Astrocyte of the hippocampus (primary cell): ENCODE measurements around the gene RASAL2.
A peak's percentile ranks its signal among the peaks of the same experiment; 100 is the strongest.

Source experiments
- DNase-seq: peaks from one replicate; pipeline ENCODE4 v3.0.0; 2011; ENCODE audit warnings: low read depth, low spot score

Gene RASAL2

DNA sequence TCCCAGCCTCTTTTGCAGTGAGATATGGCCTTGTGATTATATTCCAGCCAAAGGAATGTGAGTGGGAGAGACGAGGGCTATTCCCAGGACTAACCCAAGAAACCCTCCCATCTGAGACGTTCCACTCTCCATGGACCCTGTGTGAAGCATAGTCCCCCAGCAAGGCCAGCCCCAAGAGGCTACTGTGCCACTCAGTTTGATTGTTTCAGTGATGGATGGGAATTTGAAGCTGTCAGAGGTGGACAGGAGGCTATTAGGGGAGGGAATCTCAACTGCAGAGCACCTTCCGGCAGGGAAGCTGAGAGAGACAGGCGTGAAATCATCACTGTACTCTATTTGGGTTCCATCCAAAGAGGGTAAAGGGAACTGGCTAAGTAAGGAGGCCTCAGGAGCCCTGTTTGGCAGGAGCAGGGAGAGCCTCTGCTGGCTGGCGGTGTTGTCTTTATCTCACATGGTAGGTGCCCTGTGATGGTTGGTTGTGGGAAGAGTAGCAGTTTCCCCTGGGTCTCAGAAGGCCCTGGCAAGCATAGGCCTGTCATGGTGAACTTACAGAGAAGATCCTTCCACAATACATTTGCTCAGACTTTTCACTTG is 415.6 kb downstream of the RASAL2 start:
- no peak for DNase-seq

DNA sequence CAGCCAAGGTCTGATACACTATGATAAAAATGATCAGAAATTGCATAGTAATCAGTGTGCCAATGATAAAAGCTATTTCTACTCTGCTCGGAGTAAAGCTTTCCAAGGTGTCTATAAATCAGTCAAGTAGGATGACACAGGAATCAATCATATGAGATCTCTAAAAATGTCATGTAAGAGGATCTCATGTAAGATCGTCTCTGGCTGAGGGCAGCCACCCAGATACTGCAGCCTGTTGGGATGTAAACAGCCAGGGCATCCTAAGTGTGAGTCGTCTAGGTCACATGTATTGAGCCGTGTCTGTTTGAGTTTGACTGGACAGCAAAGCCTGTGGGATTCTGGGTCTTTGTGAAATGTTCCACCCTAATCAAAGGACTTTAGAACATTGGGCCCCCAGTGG is 416.3 kb downstream of the RASAL2 start:
- no peak for DNase-seq

DNA sequence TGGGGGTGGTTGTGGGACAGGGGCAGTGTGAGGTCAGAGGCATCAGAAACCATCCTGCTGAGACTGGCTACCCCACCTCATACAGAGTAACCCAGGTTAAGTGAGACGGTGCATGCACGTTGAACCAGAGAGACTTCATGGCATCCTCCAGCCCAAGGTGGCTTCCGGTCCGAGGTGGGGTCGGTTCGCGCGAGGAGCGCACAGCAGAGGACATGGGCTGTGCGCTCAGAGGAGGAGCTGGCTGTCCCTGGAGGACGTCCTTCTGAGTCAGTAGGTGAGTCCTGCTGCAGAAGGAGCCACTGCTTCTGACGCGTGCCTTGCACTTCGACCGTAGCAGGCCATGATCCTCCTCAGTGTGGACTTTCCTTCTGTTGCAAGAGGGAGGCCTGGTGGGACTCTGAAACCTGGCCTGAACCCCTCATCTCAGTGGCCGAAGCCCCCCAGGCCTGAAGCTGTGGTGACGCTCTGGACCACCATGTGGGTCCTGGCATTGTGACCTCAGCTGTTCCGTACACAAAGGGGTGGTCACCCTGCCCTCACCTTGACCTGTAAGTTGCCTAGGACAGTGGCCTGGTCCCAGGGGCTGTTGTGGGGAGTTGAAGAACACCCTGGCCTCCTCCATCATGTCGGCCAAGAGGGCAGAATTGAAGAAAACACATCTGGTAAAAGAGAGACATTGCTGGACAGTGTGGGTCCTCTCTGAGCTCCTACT is 418.8 kb downstream of the RASAL2 start, which contains the start of gene TEX35:
TEX35 (plus strand) TSS at position 544 of the 712 bp plus-strand sequence; CDS start at position 624, 80 bp downstream.
- DNase-seq, result no peak

DNA sequence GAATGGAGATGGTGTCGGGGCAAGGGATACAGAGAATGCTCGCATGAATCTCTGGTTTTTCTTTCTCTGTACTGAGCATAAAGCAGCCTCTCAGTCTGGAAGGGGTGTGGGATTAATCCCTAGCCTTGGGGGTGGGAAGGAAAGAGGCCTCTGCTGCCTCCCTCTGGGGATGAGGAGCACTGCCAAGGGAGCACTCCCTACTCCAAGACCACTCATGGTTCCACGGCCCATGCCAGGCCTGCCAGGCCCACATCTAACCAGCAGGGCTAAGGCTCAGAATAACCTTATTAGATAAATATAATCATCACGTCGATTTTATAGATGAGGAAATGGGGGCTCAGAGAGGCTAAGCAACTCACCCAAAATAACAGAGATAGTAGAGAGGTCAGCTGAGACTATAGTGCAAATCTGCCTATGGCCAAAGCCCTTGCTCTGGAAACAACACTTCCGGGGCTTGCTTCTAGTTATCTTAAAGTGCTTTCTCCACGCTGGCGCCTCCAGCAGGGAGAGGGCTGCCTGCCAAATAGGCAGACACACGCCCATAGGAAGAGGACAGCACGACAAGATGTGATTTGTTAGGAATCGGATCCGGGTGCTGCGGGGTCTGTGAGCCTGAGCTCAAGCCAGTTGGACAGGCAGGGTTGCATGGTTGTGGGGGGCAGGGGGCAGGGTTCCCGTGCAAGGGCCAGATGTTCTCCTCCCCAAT is 419.5 kb downstream of the RASAL2 start:
- DNase-seq, result no peak

DNA sequence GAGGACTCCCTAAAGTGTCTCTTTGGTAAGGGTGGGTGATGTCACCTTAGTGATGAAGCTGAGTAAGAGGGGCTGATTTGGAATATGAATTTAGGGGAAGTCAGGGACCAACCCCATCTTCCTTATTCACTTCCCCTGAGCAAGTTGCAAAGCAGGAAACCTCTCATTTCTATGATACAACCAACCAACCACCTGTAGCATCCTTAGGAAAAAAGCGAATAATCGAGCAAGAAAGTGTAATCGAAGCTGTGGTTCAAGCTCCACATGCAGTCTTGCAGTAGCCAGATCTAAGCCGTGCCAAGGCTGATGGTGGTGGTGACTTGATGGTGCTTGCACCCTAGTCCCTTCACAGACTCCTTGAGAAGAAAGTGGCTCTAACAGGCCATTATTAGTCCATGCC is 422.2 kb downstream of the RASAL2 start:
- DNase-seq, result no peak

DNA sequence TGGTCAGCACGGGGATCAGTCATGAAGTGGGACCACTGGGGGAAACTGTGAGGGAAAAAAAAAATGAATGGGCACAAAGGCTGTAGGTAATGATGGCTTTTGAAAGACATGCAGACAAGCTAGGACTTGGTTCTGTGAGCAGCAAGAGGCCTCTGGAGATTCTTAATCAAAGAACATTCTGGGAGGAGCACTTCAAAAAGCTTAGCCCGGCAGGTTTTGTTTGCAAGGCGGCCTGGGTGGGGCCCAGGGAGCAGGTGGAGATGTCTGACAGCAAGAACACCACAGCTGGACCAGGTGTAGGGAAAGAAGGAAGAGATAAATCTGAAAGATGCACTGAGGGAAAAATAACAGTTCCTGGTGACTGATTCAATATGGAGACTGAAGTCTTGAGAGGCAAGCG is 425.0 kb downstream of the RASAL2 start:
- DNase-seq, result no peak

DNA sequence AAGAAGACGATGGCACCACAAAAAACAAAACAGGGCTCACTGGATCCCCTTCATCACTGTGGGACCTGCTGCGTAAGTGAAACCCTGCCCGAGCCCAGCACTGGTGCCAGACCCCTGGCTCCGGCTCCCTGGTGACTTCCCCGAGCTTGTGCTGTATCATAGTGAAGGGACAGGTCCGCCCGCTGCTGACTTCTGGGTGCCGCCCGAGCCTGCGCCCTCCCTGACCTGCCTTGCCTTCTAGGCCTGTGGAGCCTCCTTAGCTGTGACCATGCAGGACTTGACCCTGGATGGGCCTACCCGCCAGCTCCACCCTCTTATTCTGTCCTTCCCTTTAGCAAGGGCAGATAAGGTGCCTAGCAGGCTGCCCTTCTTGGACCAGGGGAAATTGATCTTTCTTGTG is 426.9 kb downstream of the RASAL2 start:
- no peak for DNase-seq

DNA sequence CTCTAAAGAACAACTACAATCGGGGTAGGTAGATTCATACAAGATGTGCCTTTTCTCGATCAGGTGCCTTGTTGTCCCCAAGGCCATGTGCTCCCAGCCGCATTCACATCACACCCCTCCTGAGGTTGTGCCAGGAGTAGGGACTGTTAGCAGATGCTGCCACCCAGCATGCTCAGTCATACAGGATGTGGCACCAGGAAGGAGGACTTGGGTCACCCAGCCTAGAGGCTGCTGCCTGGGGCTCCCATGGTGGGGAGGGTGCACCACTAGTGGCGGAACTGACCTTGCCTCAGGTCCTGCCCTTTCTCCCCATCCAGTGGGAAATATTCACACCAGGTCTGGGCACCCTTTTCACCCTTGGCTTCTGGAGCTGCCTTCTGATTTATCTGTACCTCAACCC is 427.3 kb downstream of the RASAL2 start:
- DNase-seq, result no peak

DNA sequence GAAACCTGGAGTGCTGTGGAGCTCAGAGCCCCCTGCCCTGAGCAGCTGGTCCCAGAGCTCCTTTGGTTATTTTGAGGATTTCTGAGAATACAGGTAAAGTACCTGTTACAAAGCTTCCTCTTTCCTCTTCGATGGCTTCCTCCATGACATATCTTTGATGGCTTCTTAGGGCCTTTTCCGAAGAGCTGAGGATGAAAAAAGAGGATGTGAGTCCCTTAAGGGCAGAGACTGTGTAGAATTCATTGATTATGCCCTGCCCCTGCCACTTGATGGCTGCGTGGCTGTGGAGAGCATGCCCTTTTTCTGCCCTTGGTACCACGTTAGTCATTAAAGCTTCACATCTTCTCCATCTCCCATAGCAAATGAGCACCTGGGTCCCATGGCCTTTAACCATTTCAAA is 433.2 kb downstream of the RASAL2 start:
- no peak for DNase-seq

DNA sequence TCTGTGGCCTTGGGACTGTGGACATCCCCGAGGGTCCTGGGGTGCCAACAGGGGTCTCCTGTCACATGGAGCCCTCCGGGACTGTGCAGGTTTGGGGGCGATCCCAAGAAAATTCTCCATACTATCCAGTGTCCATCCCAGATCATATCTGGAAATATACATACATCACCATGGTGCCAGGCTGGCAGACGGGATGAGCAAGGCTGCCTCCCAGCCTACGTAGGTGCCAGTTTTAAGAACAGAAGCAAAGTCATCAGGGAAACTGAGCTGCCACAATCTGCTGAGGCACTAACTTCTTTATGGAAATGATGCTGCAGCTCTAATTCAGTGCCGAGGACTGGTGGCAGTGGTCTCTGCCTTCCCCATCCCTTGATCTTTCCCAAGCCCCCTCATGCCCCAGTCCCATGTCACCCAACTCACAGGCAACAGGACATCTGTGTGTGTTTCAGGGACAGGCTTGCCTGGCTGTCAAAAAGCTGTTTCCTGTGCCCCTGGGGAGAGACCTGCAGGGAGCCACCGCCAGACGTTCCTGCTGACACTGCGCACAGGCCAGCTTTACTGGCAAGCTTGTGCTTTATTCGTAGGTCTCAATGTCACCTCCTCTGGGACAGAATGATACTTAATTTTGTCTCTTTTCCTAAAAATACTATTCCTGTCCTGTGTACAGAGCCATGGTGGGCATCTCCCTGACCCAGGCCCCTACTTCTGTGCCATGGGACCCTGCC is 434.5 kb downstream of the RASAL2 start:
- no peak for DNase-seq

DNA sequence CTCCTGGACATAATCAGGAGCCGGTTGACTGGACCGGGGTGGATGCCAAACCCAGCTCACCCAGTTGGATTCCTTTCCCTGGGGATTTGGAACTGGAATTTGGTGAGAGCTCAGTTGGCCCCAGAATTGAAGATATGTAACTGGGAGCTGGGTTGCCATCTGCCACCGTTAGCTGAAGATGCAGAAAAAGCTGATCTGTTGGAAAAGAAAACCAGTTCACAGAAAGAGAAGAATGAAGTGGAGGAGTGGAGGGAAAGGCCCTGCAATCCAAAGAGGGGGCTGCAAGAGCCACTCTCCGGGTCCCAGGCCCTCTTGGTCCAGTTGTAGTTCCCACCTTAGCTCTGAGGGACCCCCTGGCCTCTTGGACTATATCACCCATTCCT is 435.0 kb downstream of the RASAL2 start:
- DNase-seq, result no peak

DNA sequence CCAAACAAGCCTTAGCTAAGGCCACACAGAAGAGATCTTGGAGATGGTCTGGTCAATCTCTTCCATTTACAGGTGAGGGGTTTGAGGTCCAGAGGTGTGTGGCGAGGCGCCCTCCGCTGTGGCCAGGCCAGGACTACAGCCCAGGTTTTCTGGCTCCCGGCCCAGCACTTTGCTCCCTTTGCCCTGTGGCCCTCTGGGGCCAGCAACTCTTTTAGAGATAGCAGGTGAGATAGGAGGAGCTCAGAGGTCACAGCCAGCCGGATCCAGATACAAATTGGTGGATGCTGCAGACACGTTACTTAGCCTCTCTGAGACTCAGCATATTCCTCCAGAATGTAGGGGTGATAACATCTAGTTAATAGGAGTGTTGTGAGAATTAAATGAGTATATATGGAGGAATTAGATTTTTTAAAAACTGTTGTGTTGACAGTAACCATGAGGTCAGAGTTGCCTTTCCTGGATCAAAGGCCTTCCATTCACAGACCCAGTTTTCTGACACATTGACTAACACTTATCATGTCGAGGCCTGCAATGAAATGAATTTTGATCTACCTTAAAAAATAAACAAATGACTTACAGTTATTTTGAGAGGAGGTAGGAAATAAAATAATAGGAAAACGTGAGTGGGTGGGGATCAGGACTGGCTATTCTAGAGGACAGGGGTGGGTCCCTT is 435.6 kb downstream of the RASAL2 start:
- no peak for DNase-seq

DNA sequence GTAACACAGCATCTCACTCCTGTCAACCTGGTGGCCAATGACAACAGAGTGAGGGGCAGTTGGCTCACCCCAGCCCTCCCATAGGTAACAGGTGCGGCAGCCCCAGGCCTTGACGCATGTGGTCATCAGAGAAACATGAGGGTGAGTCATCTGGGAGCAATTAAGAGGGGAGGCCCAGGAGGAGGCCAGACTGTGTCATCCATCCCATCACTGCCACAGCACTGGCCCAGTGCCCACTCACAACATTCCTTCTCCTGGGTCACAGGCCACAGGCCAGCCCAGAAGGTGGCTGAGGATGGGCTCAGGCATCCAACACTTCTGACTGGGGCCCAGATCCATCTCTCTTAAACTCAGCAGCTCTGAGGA is 436.1 kb downstream of the RASAL2 start:
- peak; percentile 82 for DNase-seq

DNA sequence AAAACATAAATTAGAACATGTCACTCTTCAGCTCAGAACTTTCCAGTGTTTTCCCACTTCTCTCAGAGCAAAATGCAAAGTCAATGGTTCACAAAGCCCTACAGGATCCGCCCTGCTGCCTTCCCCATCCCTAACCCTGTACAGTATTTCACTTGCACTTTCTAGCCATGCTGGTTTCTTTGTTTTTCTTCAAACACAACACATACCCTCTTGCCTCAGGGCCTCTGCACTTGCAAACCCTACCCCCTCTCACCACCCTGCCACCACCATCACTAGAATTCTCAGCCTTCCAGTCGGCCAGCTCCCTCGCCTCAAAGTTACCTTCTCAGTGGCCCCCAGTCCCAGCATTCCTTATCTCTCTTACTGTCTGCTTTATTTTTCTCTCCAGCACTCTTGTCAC is 436.6 kb downstream of the RASAL2 start:
- peak; percentile 14 for DNase-seq

DNA sequence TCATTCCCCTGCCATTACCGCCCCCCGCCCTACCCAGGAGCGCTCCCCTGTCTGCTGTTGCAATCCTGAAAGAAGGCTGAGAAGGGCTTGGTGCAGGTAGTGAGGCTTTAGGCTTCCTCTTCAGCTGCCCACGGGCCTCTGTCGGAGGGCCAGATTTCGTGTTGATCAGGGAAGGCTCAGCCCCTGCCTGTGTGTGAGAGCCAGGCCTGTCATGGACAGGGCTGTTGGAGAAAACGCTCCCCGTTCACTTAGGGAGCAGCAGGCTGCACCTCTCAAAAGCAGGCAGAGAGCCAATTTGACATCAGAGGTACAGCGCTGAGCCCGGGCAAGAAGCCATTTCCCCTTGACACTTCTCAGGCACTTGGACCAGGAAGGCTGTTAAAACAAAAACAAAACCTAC is 438.0 kb downstream of the RASAL2 start:
- DNase-seq, result no peak

DNA sequence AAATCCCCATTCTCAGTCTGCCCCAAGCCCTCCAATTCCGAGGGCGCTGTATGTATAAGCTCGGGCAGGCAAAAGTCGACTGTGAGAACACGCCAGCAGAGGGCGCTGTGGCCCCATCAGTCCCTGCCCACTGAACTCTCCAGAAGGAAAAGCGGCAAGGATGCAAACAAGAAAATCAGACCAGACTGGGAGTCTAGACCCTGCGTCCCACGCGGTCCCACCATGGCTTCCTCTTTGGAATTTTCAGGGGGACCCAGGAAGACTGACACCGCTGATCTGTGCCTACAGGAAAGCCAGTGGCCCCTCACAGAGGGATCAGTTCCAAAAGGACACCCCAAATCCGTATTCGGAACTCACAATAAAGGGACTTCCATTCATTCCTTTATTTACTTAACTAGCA is 438.5 kb downstream of the RASAL2 start:
- peak; percentile 89 for DNase-seq

DNA sequence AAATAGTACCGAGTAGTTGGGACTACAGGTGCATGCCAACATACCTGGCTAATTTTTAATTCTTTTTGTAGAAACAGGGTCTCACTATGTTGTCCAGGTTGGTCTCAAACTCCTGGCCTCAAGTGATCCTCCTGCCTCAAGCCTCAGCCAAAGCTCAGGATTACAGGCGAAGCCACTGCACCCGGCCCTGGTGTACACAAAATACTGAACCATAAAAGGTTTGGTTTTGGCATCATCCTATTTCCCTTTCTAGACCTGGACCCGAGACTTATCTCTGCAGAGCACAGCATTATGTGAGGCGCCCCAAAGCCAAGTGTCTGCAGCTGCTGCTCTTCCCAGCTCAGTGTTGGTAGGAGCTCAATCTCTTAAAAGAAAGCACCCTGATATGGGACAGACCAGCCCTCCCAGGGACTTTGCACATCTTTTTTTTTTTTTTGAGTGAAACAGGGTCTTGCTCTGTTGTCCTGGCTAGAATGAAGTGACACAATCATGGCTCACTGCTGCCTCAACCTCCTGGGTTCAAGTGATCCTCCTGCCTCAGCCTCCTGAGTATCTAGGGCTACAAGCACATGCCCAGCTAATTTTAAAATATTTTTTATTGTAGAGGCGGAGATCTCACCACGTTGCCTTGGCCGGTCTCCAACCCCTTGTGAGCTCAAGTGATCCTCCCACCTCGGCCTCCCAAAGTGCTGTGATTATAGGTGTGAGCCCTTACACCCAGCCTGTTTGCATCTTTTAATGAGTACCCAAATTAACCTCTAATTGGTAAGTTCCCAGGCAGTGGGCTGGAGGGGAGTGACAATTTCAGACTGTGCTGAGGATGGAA is 439.4 kb downstream of the RASAL2 start:
- no peak for DNase-seq
